ENCODE measurements around the gene SUSD2. TPM values are rescaled to one million over a fixed set of nuclear protein-coding genes. Genes with fewer than 3 reads are reported as not detected.
A peak's percentile ranks its signal among the peaks of the same experiment; 100 is the strongest.
"Not testable (repeated sequence)": the region's sequence is repeated elsewhere in the genome, so short reads cannot be mapped to it uniquely, and the experiment has no call there.

Gene SUSD2
- total RNA-seq, 1 donor from 2014 or later, result 0.23 TPM

- no peak for DNase-seq (ENCODE audit: extremely low read depth, low read depth, low spot score)
Observed at GRCh38 chr22:24171822-24172221, 9.5 kb upstream of the SUSD2 start.

- peak; percentile 12 for DNase-seq (ENCODE audit: extremely low read depth, low read depth, low spot score)
Observed at GRCh38 chr22:24175160-24175808, 6.0 kb upstream of the SUSD2 start.

- DNase-seq (ENCODE audit: extremely low read depth, low read depth, low spot score), result no peak
Observed at GRCh38 chr22:24176040-24176439, 5.2 kb upstream of the SUSD2 start.

GRCh38 chr22:24176630-24177029, 4.7 kb upstream of the SUSD2 start:
- no peak for DNase-seq (ENCODE audit: extremely low read depth, low read depth, low spot score)

- DNase-seq (ENCODE audit: extremely low read depth, low read depth, low spot score), result no peak
Observed at GRCh38 chr22:24177045-24177444, 4.2 kb upstream of the SUSD2 start.

GRCh38 chr22:24177456-24177855, 3.8 kb upstream of the SUSD2 start:
- DNase-seq (ENCODE audit: extremely low read depth, low read depth, low spot score), result no peak

GRCh38 chr22:24178021-24178431, 3.3 kb upstream of the SUSD2 start:
- no peak for DNase-seq (ENCODE audit: extremely low read depth, low read depth, low spot score)

GRCh38 chr22:24178502-24179440, 2.5 kb upstream of the SUSD2 start:
- no peak for DNase-seq (ENCODE audit: extremely low read depth, low read depth, low spot score)

- DNase-seq (ENCODE audit: extremely low read depth, low read depth, low spot score), result no peak
Observed at GRCh38 chr22:24179478-24180210, 1.6 kb upstream of the SUSD2 start.

- DNase-seq (ENCODE audit: extremely low read depth, low read depth, low spot score), result no peak
Observed at GRCh38 chr22:24180316-24181087, 785 bp upstream of the SUSD2 start.

- no peak for DNase-seq (ENCODE audit: extremely low read depth, low read depth, low spot score)
Observed at GRCh38 chr22:24181996-24182899, 961 bp downstream of the SUSD2 start.

GRCh38 chr22:24182900-24183246, 1.6 kb downstream of the SUSD2 start:
- not testable (repeated sequence) for DNase-seq (ENCODE audit: extremely low read depth, low read depth, low spot score)

- no peak for DNase-seq (ENCODE audit: extremely low read depth, low read depth, low spot score)
Observed at GRCh38 chr22:24183321-24184031, 2.2 kb downstream of the SUSD2 start.

- no peak for DNase-seq (ENCODE audit: extremely low read depth, low read depth, low spot score)
Observed at GRCh38 chr22:24184057-24184798, 2.9 kb downstream of the SUSD2 start.

- DNase-seq (ENCODE audit: extremely low read depth, low read depth, low spot score), result no peak
Observed at GRCh38 chr22:24185001-24185500, 3.8 kb downstream of the SUSD2 start.

- no peak for DNase-seq (ENCODE audit: extremely low read depth, low read depth, low spot score)
Observed at GRCh38 chr22:24185501-24186351, 4.4 kb downstream of the SUSD2 start.

- DNase-seq (ENCODE audit: extremely low read depth, low read depth, low spot score), result no peak
Observed at GRCh38 chr22:24186352-24186740, 5.1 kb downstream of the SUSD2 start.

All from glomerular endothelial cell (primary cell).